ENCODE results near the gene TBCCD1. TPM values are rescaled to one million over a fixed set of nuclear protein-coding genes. Genes with fewer than 3 reads are reported as not detected.

Gene TBCCD1
- total and polyA plus RNA-seq, 2 of the 8 experiments (the other 6 are each of a cell fraction or from before 2014, with no cell fraction given) = 11.3 to 13.9 TPM

DNA sequence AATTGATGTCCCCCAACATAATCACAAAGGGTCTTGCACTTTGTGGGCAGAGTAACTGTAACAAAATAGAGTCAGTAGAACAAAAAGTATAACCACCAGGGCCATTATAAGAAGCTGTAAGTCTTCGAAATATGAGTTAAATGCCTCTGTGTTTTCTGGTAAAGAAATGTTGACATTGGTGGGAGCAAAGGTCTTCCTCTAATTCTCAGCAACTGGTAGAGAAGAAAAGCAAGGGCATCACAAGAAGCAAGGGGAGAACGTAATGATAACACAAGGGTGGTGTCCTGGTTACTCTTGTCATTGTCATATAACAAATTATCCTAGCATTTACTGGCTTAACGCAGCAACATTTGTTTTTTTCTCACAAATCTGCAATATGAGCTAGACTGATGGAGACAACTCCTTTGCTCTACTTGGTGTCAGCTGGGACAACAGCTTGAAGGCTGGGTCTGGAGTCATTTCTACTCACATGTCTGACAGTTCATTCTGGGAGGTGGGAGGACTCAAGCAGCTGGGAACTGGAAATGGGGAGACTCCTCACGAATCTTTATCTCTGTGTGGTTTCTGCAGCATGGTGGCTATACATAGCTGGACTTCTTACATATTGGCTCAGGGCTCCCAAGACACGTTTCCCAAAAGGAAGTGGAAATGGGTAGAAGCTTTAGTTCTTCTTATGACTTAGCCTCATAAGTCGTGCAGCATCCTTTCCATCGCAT, 23.6 kb upstream of the TBCCD1 start (continued):
- TF ChIP-seq CHD7 (IDR thresholded peaks at IDR 0.05; ENCODE audit: insufficient replicate concordance, low read length) = no peak
- TF ChIP-seq CHD2 (IDR thresholded peaks at IDR 0.05; ENCODE audit: low read length) = no peak
- TF ChIP-seq CREB1 (IDR thresholded peaks at IDR 0.05) = no peak
- TF ChIP-seq BRCA1 (IDR thresholded peaks at IDR 0.05; ENCODE audit: low read depth, low read length) = no peak
- no peak for TF ChIP-seq YY1 (IDR thresholded peaks at IDR 0.05; ENCODE audit: low read depth, low read length)
- TF ChIP-seq POLR2AphosphoS5 (IDR thresholded peaks at IDR 0.05; ENCODE audit: low read depth, low read length) = no peak
- no peak for TF ChIP-seq RFX5 (IDR thresholded peaks at IDR 0.05; ENCODE audit: borderline replicate concordance, low read depth, low read length)
- TF ChIP-seq BCL11A (IDR thresholded peaks at IDR 0.05; ENCODE audit: low read depth in 2 of 2, low read length in 2 of 2) = no peak
- no peak for TF ChIP-seq FOSL1 (IDR thresholded peaks at IDR 0.05; ENCODE audit: insufficient read depth, low read depth, low read length)
- no peak for TF ChIP-seq SP4 (IDR thresholded peaks at IDR 0.05; ENCODE audit: low read length)
- TF ChIP-seq KDM5A (IDR thresholded peaks at IDR 0.05; ENCODE audit: low read length) = no peak
